Panc1 (cell line): ENCODE data around the gene PPP1R15A.
"Not testable (repeated sequence)": the region's sequence is repeated elsewhere in the genome, so short reads cannot be mapped to it uniquely, and the experiment has no call there.

Experiments used
- CTCF ChIP-seq: fragments of 450-650 bp; IDR thresholded peaks from 2 replicates; pipeline ENCODE4 v1.5.1; 2017; ENCODE audit warnings: mild to moderate bottlenecking
- POLR2AphosphoS5 ChIP-seq: IDR thresholded peaks from 2 replicates; pipeline ENCODE4 v1.6.1; 2012; ENCODE audit warnings: mild to moderate bottlenecking, low read depth, low read length, moderate library complexity
- REST ChIP-seq, 2 experiments: IDR thresholded peaks; 2 replicates each; pipeline ENCODE4 v1.6.1; 2011 to 2012; ENCODE audit warnings: low read depth in 2 of 2, control low read depth in 1 of 2, low read length in 1 of 2, mild to moderate bottlenecking in 1 of 2, moderate library complexity in 1 of 2; ENCODE audit not compliant: insufficient read depth in 1 of 2
- TCF7L2 ChIP-seq: IDR thresholded peaks from 2 replicates; pipeline ENCODE4 v1.6.1; 2011; ENCODE audit warnings: mild to moderate bottlenecking, low read depth, low read length, inconsistent platforms

GRCh38 chr19:48846659-48847058 lies 25.6 kb upstream of the PPP1R15A start:
- not testable (repeated sequence) for TF ChIP-seq CTCF; REST (IDR thresholded peaks at IDR 0.05; ENCODE audit: insufficient read depth in 1 of 2, low read depth in 2 of 2, low read length in 1 of 2); POLR2AphosphoS5; TCF7L2
